T-cell (primary cell): ENCODE measurements around the gene GRAMD2B. TPM values are rescaled to one million over a fixed set of nuclear protein-coding genes. Genes with fewer than 3 reads are reported as not detected.

Experiments used
- ATAC-seq, 4 experiments: fragments of 200-7000 bp in 3 of 4; fragments of 150-1000 bp in 1 of 4; cut with Tn5 transposase; replicated peaks in 1 of 4; 1 replicate in 3 of 4; 2 replicates in 1 of 4; pipeline ENCODE4 v1.10.0; 2021; ENCODE audit warnings: moderate library complexity in 3 of 4, mild to moderate bottlenecking in 2 of 4, moderate number of reproducible peaks in 1 of 4
- CTCF ChIA-PET, 2 donors: fragments of 300-600 bp; sonication (Branson Sonifier 250); formaldehyde crosslinking; loops; one replicate each; lab custom pipeline; 2022; ENCODE audit warnings: antibody characterized with exemption in 2 of 2; lab: Charles Lee
- POLR2A ChIA-PET, 2 donors: fragments of 300-600 bp; sonication (Branson Sonifier 250); formaldehyde crosslinking; loops; one replicate each; lab custom pipeline; 2022; ENCODE audit warnings: antibody characterized with exemption in 2 of 2; lab: Charles Lee
- DNase-seq, 35 experiments: peaks; one replicate each; pipeline versions ENCODE4 v3.0.0 to v3.0.0-alpha.2; 2013 to 2023
- H3K27ac ChIP-seq: one replicate; pipeline ENCODE4 v1.5.1; 2013; ENCODE audit warnings: low read length
- H3K27me3 ChIP-seq, 2 experiments: replicated peaks in 1 of 2; 1 replicate in 1 of 2; 2 replicates in 1 of 2; pipeline versions ENCODE4 v1.6.1 to v1.7.0; 2013; ENCODE audit warnings: low read length in 1 of 2, mixed read lengths in 1 of 2; ENCODE audit not compliant: control insufficient read depth in 2 of 2, insufficient read depth in 2 of 2; ENCODE audit errors: extremely low read depth in 1 of 2
- H3K36me3 ChIP-seq, 2 donors: 1 replicate in 1 of 2; 2 replicates in 1 of 2; pipeline versions ENCODE4 v1.6.1 to v1.7.0; 2013; ENCODE audit warnings: low read length in 1 of 2; ENCODE audit not compliant: control insufficient read depth in 2 of 2, insufficient read depth in 1 of 2; ENCODE audit errors: extremely low read depth in 1 of 2
- H3K4me1 ChIP-seq, 2 experiments: 1 replicate in 1 of 2; 2 replicates in 1 of 2; pipeline versions ENCODE4 v1.6.1 to v1.7.0; 2013; ENCODE audit warnings: low read length in 2 of 2, mixed read lengths in 1 of 2; ENCODE audit not compliant: insufficient read depth in 2 of 2, control insufficient read depth in 1 of 2; ENCODE audit errors: extremely low read depth in 1 of 2
- H3K4me3 ChIP-seq, 2 donors: 1 replicate in 1 of 2; 2 replicates in 1 of 2; pipeline versions ENCODE4 v1.5.1 to v1.7.0; 2013; ENCODE audit warnings: mild to moderate bottlenecking in 2 of 2, low read length in 1 of 2, moderate library complexity in 1 of 2; ENCODE audit not compliant: control insufficient read depth in 1 of 2; ENCODE audit errors: extremely low read depth in 1 of 2
- H3K9me3 ChIP-seq: 2 replicates; pipeline ENCODE4 v1.7.0; 2013
- H3K27ac Mint-ChIP-seq, 2 donors: one replicate each; pipeline ENCODE4 v1.8.0; 2020 to 2021; ENCODE audit warnings: mild to moderate bottlenecking in 2 of 2, mixed read lengths in 2 of 2
- H3K27me3 Mint-ChIP-seq, 2 donors: one replicate each; pipeline ENCODE4 v1.8.0; 2021 to 2022; ENCODE audit warnings: mixed read lengths in 2 of 2
- H3K36me3 Mint-ChIP-seq: one replicate; pipeline ENCODE4 v1.8.0; 2021; ENCODE audit warnings: mixed read lengths
- H3K4me1 Mint-ChIP-seq, 3 donors: one replicate each; pipeline ENCODE4 v1.8.0; 2020 to 2022; ENCODE audit warnings: mixed read lengths in 3 of 3, mild to moderate bottlenecking in 1 of 3
- H3K4me3 Mint-ChIP-seq, 3 donors: one replicate each; pipeline ENCODE4 v1.8.0; 2020 to 2022; ENCODE audit warnings: mild to moderate bottlenecking in 3 of 3, mixed read lengths in 3 of 3, moderate library complexity in 3 of 3
- H3K9me3 Mint-ChIP-seq, 3 donors: one replicate each; pipeline ENCODE4 v1.8.0; 2020 to 2022; ENCODE audit warnings: mixed read lengths in 3 of 3
- WGBS: methylation state at CpG from one replicate; pipeline ENCODE4 v1.1.5; 2013; ENCODE audit warnings: missing lambda C conversion rate; ENCODE audit not compliant: insufficient coverage; 5-methylcytosine and 5-hydroxymethylcytosine counted together
- total RNA-seq, 35 experiments: library from RNA in 6 of 35; stranded (reverse) in 6 of 35; fragments of 120-200 nt in 1 of 35; gene quantifications; one replicate each; pipeline versions ENCODE4 v1.2.1 to v1.2.4 and lab custom pipeline; 2013 to 2026

Gene GRAMD2B
- total RNA-seq, 5 donors from 2014 or later (not counting 1 experiment from before 2014, with no cell fraction given), result 5.7 to 14.1 (median 6.0) TPM

DNA sequence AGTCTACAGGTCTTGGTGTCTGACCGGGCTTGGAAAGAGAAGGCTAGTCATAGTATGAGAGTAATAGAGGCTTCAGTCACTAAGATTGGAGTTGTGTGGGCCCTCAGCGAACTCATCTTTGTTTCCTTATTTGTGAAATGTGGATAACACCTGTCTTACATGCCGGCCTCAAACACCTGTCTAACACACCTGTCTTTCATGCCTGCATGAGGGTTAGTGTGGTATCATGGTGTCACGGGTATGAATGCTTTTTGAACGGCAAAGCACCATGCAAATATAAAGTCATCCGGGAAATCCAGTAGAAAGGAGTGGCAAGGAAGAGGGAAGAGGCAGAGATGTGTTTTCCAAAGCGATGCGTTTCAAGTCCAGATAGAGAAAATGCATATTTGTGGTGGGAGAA is 25.5 kb downstream of the GRAMD2B start:
- Mint-ChIP-seq H3K36me3 (peaks cover 5% of the 10 kb centered on the region), H3K9me3 (peaks cover 0 to 7% (median 0%) of the 10 kb centered on the region in 3 donors), H3K4me1 (peaks cover 76 to 84% (median 83%) of the 10 kb centered on the region in 3 donors), H3K27me3 (no peaks in the 10 kb centered on the region), H3K4me3 (peak overlapping the region; percentile 7 to 77 (median 41)), H3K27ac (peak overlapping the region; percentile 95 to 99)
- CTCF ChIA-PET, result interaction anchor here (1.5 to 1.6 kb wide), 2 partner anchors 25 kb away, joined by 4 to 9 read pairs; partner anchors contain the start of gene GRAMD2B (in 1 of the 2)
- Histone ChIP-seq H3K27ac (peak overlapping the region; percentile 94), H3K27me3 (no peaks in the 10 kb centered on the region), H3K9me3 (no peaks in the 10 kb centered on the region), H3K36me3 (no peaks in the 10 kb centered on the region), H3K4me1 (peaks cover 31 to 41% of the 10 kb centered on the region in 2 experiments), H3K4me3 (no peak overlapping the region)
- ATAC-seq (no peak), DNase-seq (no peak)
- WGBS, result 100% methylated on average over 3 of the region's 8 CpGs
- POLR2A ChIA-PET, result interaction anchor here (0.6 to 2.9 kb wide), 2 partner anchors 25 to 57 kb away, joined by 4 to 38 read pairs; partner anchors contain the start of gene GRAMD2B (in 1 of the 2)

DNA sequence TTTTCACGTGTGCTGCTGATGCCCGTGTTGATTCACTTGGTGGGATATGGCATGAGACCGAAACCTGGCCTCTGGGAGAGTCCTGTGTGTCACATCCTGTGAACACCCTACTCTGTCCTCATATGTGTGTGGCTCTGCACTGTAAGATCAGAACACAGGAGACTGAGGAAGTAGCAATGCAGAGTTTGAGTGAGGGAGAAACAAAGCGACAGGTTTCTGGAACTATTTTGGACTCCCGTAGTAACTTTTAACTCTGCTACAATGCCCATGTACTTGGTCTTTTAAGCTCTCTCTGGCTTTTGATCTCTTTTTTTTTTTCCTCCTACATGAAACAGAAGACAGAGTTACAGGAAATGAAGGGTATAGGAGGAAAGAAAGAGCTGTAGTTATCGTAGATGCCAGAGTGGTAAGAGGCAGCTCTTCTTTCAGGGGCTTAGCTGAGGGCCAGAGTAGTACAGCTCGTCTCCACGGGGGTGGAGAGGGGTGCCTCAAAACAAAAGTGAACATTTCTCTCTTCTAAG is 26.6 kb downstream of the GRAMD2B start:
- H3K27ac Mint-ChIP-seq, result peak overlapping the region; percentile 99 to 100
- ChIA-PET POLR2A (interaction anchor here (0.6 to 2.9 kb wide), 13 partner anchors 12 to 1701 kb away, joined by 3 to 38 read pairs (median 3); partner anchors contain the start of gene GRAMD2B (in 2 of the 2)), CTCF (interaction anchor here (0.6 to 1.6 kb wide), 9 partner anchors 26 to 120 kb away, joined by 3 to 10 read pairs (median 4); partner anchors contain the start of gene GRAMD2B (in 1 of the 2))
- DNase-seq (peak; percentile 20 to 77 (median 48)), ATAC-seq (peak; percentile 83 to 89 (median 86))
- H3K27me3 Mint-ChIP-seq, result no peaks in the 10 kb centered on the region
- peaks cover 67 to 75% (median 73%) of the 10 kb centered on the region in 3 donors for H3K4me1 Mint-ChIP-seq
- 0% methylated on average over 2 of the region's 8 CpGs for WGBS
- no peaks in the 10 kb centered on the region for H3K9me3 ChIP-seq
- H3K4me1 ChIP-seq, result peaks cover 31 to 38% of the 10 kb centered on the region in 2 experiments
- H3K27ac ChIP-seq, result peak overlapping the region; percentile 94
- H3K27me3 ChIP-seq, result no peaks in the 10 kb centered on the region
- H3K9me3 Mint-ChIP-seq, result peaks cover 0 to 5% (median 0%) of the 10 kb centered on the region in 3 donors
- peaks cover 10% of the 10 kb centered on the region for H3K36me3 Mint-ChIP-seq
- H3K4me3 Mint-ChIP-seq, result peak overlapping the region; percentile 77 to 85 (median 85)
- H3K4me3 ChIP-seq, result peak overlapping the region; percentile 46 to 49
- no peaks in the 10 kb centered on the region for H3K36me3 ChIP-seq

DNA sequence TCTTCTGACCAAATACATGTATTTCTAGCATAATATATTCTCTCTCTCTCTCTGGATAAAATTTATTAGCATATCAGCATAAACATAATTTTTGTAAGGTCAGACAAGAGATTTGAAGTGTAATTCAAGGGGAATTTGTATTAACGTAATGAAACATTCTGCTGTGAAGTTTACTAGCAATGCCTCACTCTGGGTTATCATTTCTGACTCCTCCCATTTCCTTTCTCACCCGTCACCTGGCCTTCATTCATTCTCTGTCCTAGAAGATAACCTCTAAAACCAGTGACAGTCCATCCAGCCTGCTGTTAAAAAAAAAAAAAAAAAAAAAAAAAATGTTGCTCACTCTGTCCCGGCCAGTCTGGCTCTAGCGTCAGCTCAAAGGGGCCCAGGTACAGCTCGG is 27.1 kb downstream of the GRAMD2B start:
- Mint-ChIP-seq H3K4me3 (peak overlapping the region; percentile 77 to 85 (median 85)), H3K27me3 (no peaks in the 10 kb centered on the region), H3K4me1 (peaks cover 66 to 75% (median 72%) of the 10 kb centered on the region in 3 donors), H3K36me3 (peaks cover 10% of the 10 kb centered on the region), H3K27ac (peak overlapping the region; percentile 99 to 100), H3K9me3 (peaks cover 0 to under 1% (median 0%) of the 10 kb centered on the region in 3 donors)
- WGBS, result 40% methylated on average over 3 of the region's 5 CpGs
- peak overlapping the region; percentile 94 for H3K27ac ChIP-seq
- ChIA-PET CTCF (interaction anchor here (1.0 to 1.6 kb wide), 5 partner anchors 27 to 106 kb away, joined by 4 to 10 read pairs (median 6); partner anchors contain the start of gene GRAMD2B (in 1 of the 2)), POLR2A (interaction anchor here (0.6 to 2.9 kb wide), 11 partner anchors 20 to 1701 kb away, joined by 3 to 38 read pairs (median 4); partner anchors contain the start of gene GRAMD2B (in 2 of the 2))
- DNase-seq (peak in 14 of 35 experiments; percentile 7 to 67 (median 22)), ATAC-seq (peak; percentile 61 to 80 (median 74))
- H3K9me3 ChIP-seq, result no peaks in the 10 kb centered on the region
- H3K36me3 ChIP-seq, result no peaks in the 10 kb centered on the region
- peaks cover 31 to 38% of the 10 kb centered on the region in 2 experiments for H3K4me1 ChIP-seq
- no peaks in the 10 kb centered on the region for H3K27me3 ChIP-seq
- peak overlapping the region; percentile 46 to 49 for H3K4me3 ChIP-seq

DNA sequence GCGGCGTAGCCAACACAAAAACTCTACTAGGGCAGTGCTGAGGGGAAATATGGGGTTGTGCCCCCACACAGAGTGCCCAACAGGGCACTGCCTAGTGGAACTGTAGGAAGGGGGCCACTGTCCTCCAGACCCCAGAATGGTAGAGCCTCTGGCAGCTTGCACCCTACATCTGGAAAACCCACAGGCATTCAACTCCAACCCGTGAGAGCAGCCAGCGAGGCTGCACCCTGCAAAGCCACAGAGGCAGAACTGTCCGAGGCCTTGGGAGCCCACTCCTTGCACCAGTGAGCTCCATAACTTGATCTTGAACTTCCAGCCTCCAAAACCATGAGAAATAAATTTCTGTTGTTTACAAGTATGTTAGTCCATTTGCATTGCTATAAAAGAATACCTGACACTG is 27.7 kb downstream of the GRAMD2B start:
- H3K27ac Mint-ChIP-seq, result peak overlapping the region; percentile 99 to 100
- H3K36me3 ChIP-seq, result no peaks in the 10 kb centered on the region
- no peaks in the 10 kb centered on the region for H3K27me3 Mint-ChIP-seq
- H3K9me3 Mint-ChIP-seq, result no peaks in the 10 kb centered on the region
- peak overlapping the region in 1 of 2 donors; percentile 10 for H3K4me3 ChIP-seq
- H3K27ac ChIP-seq, result peak overlapping the region; percentile 94
- H3K27me3 ChIP-seq, result no peaks in the 10 kb centered on the region
- H3K36me3 Mint-ChIP-seq, result peaks cover 10% of the 10 kb centered on the region
- POLR2A ChIA-PET, result interaction anchor here in 1 of 2 donors (0.6 to 2.9 kb wide), 2 partner anchors 27 to 109 kb away, joined by 8 to 38 read pairs; partner anchors contain the start of gene GRAMD2B
- CTCF ChIA-PET, result interaction anchor here in 1 of 2 donors (0.8 kb wide), 1 partner anchor 96 kb away, joined by 3 read pairs; no protein-coding TSS in a partner anchor
- H3K4me1 Mint-ChIP-seq, result peaks cover 61 to 69% (median 67%) of the 10 kb centered on the region in 3 donors
- ATAC-seq (no peak), DNase-seq (no peak)
- H3K9me3 ChIP-seq, result no peaks in the 10 kb centered on the region
- 68% methylated on average over 3 of the region's 5 CpGs for WGBS
- H3K4me3 Mint-ChIP-seq, result peak overlapping the region; percentile 77 to 85 (median 85)
- H3K4me1 ChIP-seq, result peaks cover 31 to 34% of the 10 kb centered on the region in 2 experiments

DNA sequence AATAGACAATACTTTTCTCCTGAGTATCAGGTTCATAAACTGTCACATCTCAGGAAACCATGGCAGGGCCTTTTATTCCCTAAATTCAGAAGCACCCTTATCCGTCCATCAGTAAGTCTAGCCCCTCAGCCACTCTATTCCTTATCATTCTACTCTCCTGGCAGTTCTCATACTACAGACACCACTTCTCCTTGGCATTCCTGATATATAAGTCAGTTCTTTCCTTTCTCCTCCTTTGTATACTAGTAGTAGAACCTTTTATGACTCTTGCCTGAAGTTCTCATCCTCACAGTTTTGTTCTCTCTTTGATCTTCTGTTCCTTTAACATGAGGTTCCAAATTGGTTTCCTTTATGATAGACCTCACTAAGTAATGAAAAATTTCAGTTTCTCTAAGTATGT is 29.3 kb downstream of the GRAMD2B start:
- peaks cover 28 to 30% of the 10 kb centered on the region in 2 experiments for H3K4me1 ChIP-seq
- H3K27me3 Mint-ChIP-seq, result no peaks in the 10 kb centered on the region

DNA sequence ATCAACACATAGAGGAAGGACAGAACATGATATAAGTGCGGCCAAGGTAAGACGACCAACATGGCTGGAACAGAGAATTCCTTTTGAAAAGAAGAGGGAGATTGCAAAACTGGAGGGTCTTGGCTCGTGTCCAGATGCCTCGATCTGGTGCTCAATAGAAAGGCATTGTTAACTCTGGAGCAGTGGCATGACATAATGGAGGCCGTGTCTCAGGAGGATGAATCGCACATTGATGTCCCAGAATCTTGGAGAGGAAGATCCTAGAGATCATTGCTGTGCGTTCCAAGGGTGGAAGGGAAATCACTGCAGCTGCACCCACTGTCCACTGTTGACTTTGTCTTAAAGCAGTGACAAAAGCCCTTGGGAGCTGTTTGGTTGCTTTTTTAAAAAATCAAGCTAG is 30.9 kb downstream of the GRAMD2B start:
- POLR2A ChIA-PET, result no interaction called here
- no peak for ATAC-seq
- H3K36me3 Mint-ChIP-seq, result peaks cover 25% of the 10 kb centered on the region

More for the DNA sequence above, 29.3 kb downstream of the GRAMD2B start:
- H3K4me1 Mint-ChIP-seq, result peaks cover 56 to 65% (median 62%) of the 10 kb centered on the region in 3 donors
- H3K36me3 Mint-ChIP-seq, result peaks cover 13% of the 10 kb centered on the region
- peak overlapping the region in 1 of 3 donors; percentile 40 for H3K4me3 Mint-ChIP-seq
- no peak for DNase-seq
- ChIA-PET CTCF (interaction anchor here in 1 of 2 donors (0.7 to 1.0 kb wide), 3 partner anchors 18 to 48 kb away, joined by 3 to 4 read pairs (median 4); no protein-coding TSS in a partner anchor), POLR2A (no interaction called here)
- Histone ChIP-seq H3K36me3 (no peaks in the 10 kb centered on the region), H3K27me3 (no peaks in the 10 kb centered on the region), H3K9me3 (no peaks in the 10 kb centered on the region), H3K4me3 (no peak overlapping the region), H3K27ac (no peak overlapping the region)
- H3K27ac Mint-ChIP-seq, result peak overlapping the region; percentile 13 to 59
- ATAC-seq, result no peak
- WGBS, result 100% methylated on average over 1 of the region's 1 CpG
- H3K9me3 Mint-ChIP-seq, result no peaks in the 10 kb centered on the region

More for the DNA sequence above, 30.9 kb downstream of the GRAMD2B start:
- Histone ChIP-seq H3K9me3 (no peaks in the 10 kb centered on the region), H3K36me3 (peaks cover 0 to 4% of the 10 kb centered on the region in 2 donors), H3K4me3 (no peak overlapping the region), H3K27me3 (no peaks in the 10 kb centered on the region), H3K4me1 (peaks cover 19 to 20% of the 10 kb centered on the region in 2 experiments), H3K27ac (no peak overlapping the region)
- Mint-ChIP-seq H3K4me3 (no peak overlapping the region), H3K4me1 (peaks cover 46 to 52% (median 51%) of the 10 kb centered on the region in 3 donors), H3K27ac (no peak overlapping the region), H3K9me3 (no peaks in the 10 kb centered on the region), H3K27me3 (no peaks in the 10 kb centered on the region)
- CTCF ChIA-PET, result no interaction called here
- DNase-seq, result no peak
- WGBS, result 97% methylated on average over 7 of the region's 7 CpGs
